Stomach (tissue), 9 donors: ENCODE results near the gene RERE. TPM values are rescaled to one million over a fixed set of nuclear protein-coding genes. Genes with fewer than 3 reads are reported as not detected.

Experiments used
- DNase-seq, 2 donors: peaks; one replicate each; pipeline versions ENCODE4 v3.0.0 to v3.0.0-alpha.2; 2013 to 2019
- H3K27ac ChIP-seq, 5 donors: fragments of 200-600 bp in 4 of 5; sonication (generic) in 4 of 5; one replicate each; pipeline ENCODE4 v1.5.1; 2013 to 2019; ENCODE audit warnings: mild to moderate bottlenecking in 1 of 5, moderate library complexity in 1 of 5
- H3K27me3 ChIP-seq, 3 donors: fragments of 200-600 bp; sonication (generic); one replicate each; pipeline ENCODE4 v1.5.1; 2017 to 2019; ENCODE audit warnings: mixed run types in 1 of 3
- H3K36me3 ChIP-seq, 4 donors: fragments of 200-600 bp; sonication (generic); 1 replicate in 3 of 4; 2 replicates in 1 of 4; pipeline ENCODE4 v1.5.1; 2016 to 2019
- H3K4me1 ChIP-seq, 4 donors: fragments of 200-600 bp; sonication (generic); one replicate each; pipeline ENCODE4 v1.5.1; 2016 to 2019
- H3K4me3 ChIP-seq, 4 donors: fragments of 200-600 bp; sonication (generic) in 3 of 4; one replicate each; pipeline ENCODE4 v1.5.1; 2016 to 2019; ENCODE audit warnings: mild to moderate bottlenecking in 1 of 4
- H3K9me3 ChIP-seq, 4 donors: fragments of 200-600 bp; sonication (generic); one replicate each; pipeline ENCODE4 v1.5.1; 2016 to 2019
- CTCF ChIP-seq, 7 experiments: fragments of 450-650 bp in 4 of 7; fragments of 200-600 bp in 3 of 7; sonication (generic) in 3 of 7; IDR thresholded peaks; one replicate each; pipeline ENCODE4 v1.5.1; 2016 to 2019; ENCODE audit warnings: antibody characterized with exemption in 7 of 7, control low read depth in 2 of 7, mild to moderate bottlenecking in 1 of 7
- EP300 ChIP-seq: sonication (generic); formaldehyde crosslinking; IDR thresholded peaks from one replicate; pipeline ENCODE4 v1.6.1; 2017; ENCODE audit warnings: antibody characterized with exemption
- POLR2A ChIP-seq, 4 donors: fragments of 450-650 bp; IDR thresholded peaks; one replicate each; pipeline ENCODE4 v1.6.1; 2016; ENCODE audit warnings: antibody characterized with exemption in 4 of 4, control low read depth in 2 of 4, mild to moderate bottlenecking in 1 of 4, moderate library complexity in 1 of 4
- POLR2AphosphoS5 ChIP-seq, 3 donors: sonication (generic); formaldehyde crosslinking; IDR thresholded peaks; one replicate each; pipeline ENCODE4 v1.6.1; 2016; ENCODE audit warnings: antibody characterized with exemption in 3 of 3
- WGBS, 5 donors: extraction: QIAGEN DNeasy Blood & Tissue Kit in 3 of 5; methylation state at CpG; one replicate each; pipeline versions ENCODE4 v1.1.5 to v1.1.7; 2013 to 2018; 5-methylcytosine and 5-hydroxymethylcytosine counted together
- intact Hi-C: fragments of 100-400 bp; cut with DNase I; formaldehyde crosslinking; loops from one replicate; pipeline ENCODE4 v1.15.1; 2023; ENCODE audit warnings: low total_unique reads
- polyA plus RNA-seq, 3 donors: library from polyadenylated mRNA; stranded (reverse); fragments of 200-250 nt; gene quantifications; one replicate each; pipeline ENCODE4 v1.2.3, GENCODE V29; 2013
- total RNA-seq, 5 donors: library from RNA; depleted of rRNA; stranded (reverse); fragments of >200 nt; gene quantifications; one replicate each; pipeline versions ENCODE4 v1.1.0 to v1.2.3, GENCODE V29; 2014 to 2016
- donor health status: healthy with polysubstance abuse.
- donor health status: Bipolar disorder and iron deficiency.
- donor health status: healthy.

Gene RERE
- total and polyA plus RNA-seq, 8 donors = 15.6 to 198 (median 79.3) TPM

DNA sequence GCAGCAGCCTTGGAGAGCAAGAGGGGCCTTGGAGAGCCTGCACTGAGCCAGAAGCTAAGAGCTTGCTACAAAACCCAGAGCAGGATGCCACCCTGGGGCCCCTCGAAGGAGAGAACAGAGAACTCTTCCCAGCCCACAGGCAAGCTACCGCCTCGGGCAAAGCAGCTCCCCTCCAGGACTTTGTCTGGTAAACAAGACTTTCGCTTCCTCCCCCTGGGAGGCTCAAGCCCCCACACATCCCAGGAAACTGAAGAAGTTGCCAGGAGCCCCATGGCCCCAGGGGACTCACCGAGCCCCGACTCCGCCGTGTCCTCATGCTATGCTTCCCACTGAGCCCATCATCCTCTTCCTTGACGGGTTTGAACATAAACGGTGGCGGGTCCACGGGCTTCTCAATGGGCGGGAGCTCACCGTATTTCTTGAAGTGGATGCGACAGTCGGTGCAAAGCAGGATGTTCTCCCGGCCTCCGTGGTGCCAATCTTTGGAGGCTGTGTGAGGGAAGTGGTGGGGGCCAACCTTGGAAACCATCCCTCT, 453.6 kb downstream of the RERE start:
- no peaks in the 10 kb centered on the region for H3K9me3 ChIP-seq
- H3K27ac ChIP-seq = peak overlapping the region in 4 of 5 donors; percentile 18 to 56 (median 36)
- intact Hi-C loops = loop anchor here (10.0 kb wide), 1 partner anchor 61 kb away; no protein-coding TSS in a partner anchor
- H3K4me3 ChIP-seq = peak overlapping the region in 1 of 4 donors; percentile 0
- peaks cover 48 to 78% (median 77%) of the 10 kb centered on the region in 4 donors for H3K36me3 ChIP-seq
- TF ChIP-seq POLR2A (IDR thresholded peaks at IDR 0.05) (no peak), POLR2AphosphoS5 (IDR thresholded peaks at IDR 0.05) (no peak), EP300 (no peak), CTCF (IDR thresholded peaks at IDR 0.05) (no peak)
- peak in 1 of 2 donors; percentile 34 for DNase-seq
- 61 to 77% (median 63%) methylated on average over 14 to 18 of the region's 18 CpGs for WGBS, 5 donors
- no peaks in the 10 kb centered on the region for H3K27me3 ChIP-seq
- peaks cover 38 to 61% (median 48%) of the 10 kb centered on the region in 4 donors for H3K4me1 ChIP-seq

DNA sequence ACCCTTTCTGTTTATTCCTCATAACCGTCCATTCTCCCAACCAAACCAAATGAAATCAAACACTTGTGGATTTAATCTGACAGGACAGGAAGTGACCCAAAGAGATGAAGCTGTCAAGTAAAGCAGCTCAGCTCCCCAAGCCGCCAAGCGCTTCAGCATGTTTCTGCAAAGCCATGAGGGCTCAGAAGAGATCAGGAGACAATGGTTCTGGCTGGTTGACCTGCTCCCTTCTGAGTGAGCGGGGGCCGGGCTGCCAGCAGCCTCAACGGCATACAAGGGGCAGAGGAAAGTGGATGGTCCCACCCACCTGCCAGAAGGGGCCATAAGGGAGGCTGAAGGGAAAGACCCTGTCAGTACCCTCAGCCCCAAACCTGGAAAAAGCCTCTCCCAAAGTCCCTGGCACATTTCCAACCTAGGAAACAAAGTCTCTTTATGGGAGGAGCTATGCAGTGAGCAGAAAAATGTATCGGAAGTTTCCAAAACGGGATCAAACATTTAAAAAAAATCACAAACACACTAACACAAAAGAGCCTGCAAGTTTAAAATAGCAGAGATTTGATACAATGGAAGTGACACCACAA, 454.2 kb downstream of the RERE start:
- Histone ChIP-seq H3K27ac (peak overlapping the region in 4 of 5 donors; percentile 18 to 56 (median 36)), H3K36me3 (peaks cover 54 to 84% (median 82%) of the 10 kb centered on the region in 4 donors), H3K27me3 (no peaks in the 10 kb centered on the region), H3K9me3 (no peaks in the 10 kb centered on the region), H3K4me1 (peaks cover 37 to 59% (median 45%) of the 10 kb centered on the region in 4 donors), H3K4me3 (no peak overlapping the region)
- no peak for TF ChIP-seq EP300
- no peak for TF ChIP-seq POLR2AphosphoS5 (IDR thresholded peaks at IDR 0.05)
- no peak for TF ChIP-seq POLR2A (IDR thresholded peaks at IDR 0.05)
- TF ChIP-seq CTCF (IDR thresholded peaks at IDR 0.05) = no peak
- intact Hi-C loops = loop anchor here (10.0 kb wide), 1 partner anchor 62 kb away; no protein-coding TSS in a partner anchor
- peak in 1 of 2 donors; percentile 49 for DNase-seq
- 49 to 62% (median 53%) methylated on average over 8 of the region's 8 CpGs for WGBS, 5 donors

GRCh38 chr1:8362701-8363101, 454.7 kb downstream of the RERE start:
- intact Hi-C loops = loop anchor here (10.0 kb wide), 1 partner anchor 62 kb away; no protein-coding TSS in a partner anchor
- Histone ChIP-seq H3K4me1 (peaks cover 32 to 59% (median 45%) of the 10 kb centered on the region in 4 donors), H3K4me3 (no peak overlapping the region), H3K27ac (peak overlapping the region in 3 of 5 donors; percentile 28 to 56 (median 45)), H3K27me3 (no peaks in the 10 kb centered on the region), H3K36me3 (peaks cover 59 to 90% (median 88%) of the 10 kb centered on the region in 4 donors), H3K9me3 (no peaks in the 10 kb centered on the region)
- peak in 1 of 2 donors; percentile 22 for DNase-seq
- no peak for TF ChIP-seq POLR2AphosphoS5 (IDR thresholded peaks at IDR 0.05)
- 84 to 92% (median 85%) methylated on average over 7 to 13 of the region's 13 CpGs for WGBS, 5 donors

DNA sequence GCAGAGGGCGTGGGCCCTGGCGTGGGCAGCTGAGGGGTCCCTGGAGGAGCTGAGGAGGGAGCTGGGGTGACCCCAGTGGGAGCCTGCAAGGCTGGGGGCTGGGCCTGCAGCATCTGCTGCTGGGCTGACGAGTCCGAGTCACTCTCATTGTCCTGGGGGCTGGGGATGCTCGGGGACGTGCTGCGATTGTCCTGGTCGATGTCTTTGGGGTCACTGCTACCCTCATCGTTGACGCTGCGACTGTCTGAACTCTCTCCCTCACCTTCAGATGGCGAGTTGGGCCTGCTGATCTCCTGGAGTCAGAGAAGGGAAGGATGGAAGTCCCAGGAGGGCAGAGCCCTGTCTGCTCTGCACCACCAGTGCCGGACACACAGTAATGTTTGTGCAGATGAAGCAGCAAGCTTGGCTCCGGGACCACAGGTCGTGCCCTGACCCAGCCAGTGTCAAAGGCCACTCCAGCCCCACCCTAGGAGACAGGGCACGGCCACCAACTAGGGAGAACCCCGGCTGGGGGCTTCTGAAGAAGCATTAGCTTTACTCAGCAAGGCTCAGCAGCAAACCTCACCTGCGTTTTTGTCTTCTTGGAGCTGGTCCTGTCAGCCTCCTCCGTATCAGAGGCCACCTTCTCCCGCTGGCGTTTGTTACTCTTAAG, 456.1 kb downstream of the RERE start:
- WGBS, 5 donors = 80 to 90% (median 86%) methylated on average over 20 to 21 of the region's 21 CpGs
- no peak for TF ChIP-seq POLR2A (IDR thresholded peaks at IDR 0.05)
- no peak for TF ChIP-seq CTCF (IDR thresholded peaks at IDR 0.05)
- TF ChIP-seq POLR2AphosphoS5 (IDR thresholded peaks at IDR 0.05) = no peak
- TF ChIP-seq EP300 = no peak
- intact Hi-C loops = loop anchor here (10.0 kb wide), 1 partner anchor 63 kb away; no protein-coding TSS in a partner anchor
- Histone ChIP-seq H3K27me3 (no peaks in the 10 kb centered on the region), H3K4me3 (no peak overlapping the region), H3K27ac (no peak overlapping the region), H3K4me1 (peaks cover 22 to 50% (median 36%) of the 10 kb centered on the region in 4 donors), H3K36me3 (peaks cover 73 to 100% (median 100%) of the 10 kb centered on the region in 4 donors), H3K9me3 (no peaks in the 10 kb centered on the region)
- DNase-seq = no peak
